SK-N-MC (cell line): Measurements from ENCODE around the gene ATP8B1.

Source experiments
- EZH2 ChIP-seq: fragments of 200-600 bp; sonication (generic); IDR thresholded peaks from one replicate; pipeline ENCODE4 v1.6.1; 2017; ENCODE audit warnings: antibody characterized with exemption
- POLR2AphosphoS5 ChIP-seq: IDR thresholded peaks from 2 replicates; pipeline ENCODE4 v1.6.1; 2012; ENCODE audit warnings: mild to moderate bottlenecking, low read depth, low read length, borderline replicate concordance

DNA sequence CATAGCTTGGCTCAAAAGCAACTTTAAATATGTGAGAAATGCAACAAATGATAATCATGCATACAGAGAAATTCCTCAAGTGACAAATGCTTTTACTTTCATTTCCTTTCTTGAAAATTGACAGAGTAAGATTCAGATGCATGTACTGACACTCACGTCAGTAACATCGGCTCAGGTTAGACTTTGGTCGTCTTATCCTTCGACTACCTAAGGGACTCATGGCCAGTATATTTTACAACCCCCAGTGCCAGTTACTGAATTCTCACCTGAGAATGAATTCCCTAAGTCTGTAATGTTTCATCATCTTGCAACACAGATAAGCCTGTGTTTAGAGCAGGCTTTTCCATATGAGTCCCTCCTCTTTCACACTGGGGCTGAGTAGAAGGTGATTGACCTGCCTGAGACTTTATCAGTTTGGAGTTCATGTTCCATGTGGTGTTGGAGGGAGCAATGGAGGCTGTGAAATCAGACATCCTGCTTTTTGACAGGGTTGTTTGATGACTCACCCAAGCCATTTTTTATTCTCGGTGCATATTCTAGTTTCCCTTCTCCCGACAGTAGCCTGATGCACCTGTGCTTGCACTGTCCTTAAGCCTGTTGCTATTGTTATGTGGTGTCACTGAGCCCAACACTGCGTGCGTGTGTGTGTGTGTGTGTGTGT lies 30.5 kb upstream of the ATP8B1 start:
- TF ChIP-seq POLR2AphosphoS5 (no peak), EZH2 (no peak)
